H1 (cell line): ENCODE results near the gene ATP5ME. TPM values are rescaled to one million over a fixed set of nuclear protein-coding genes. Genes with fewer than 3 reads are reported as not detected.

ENCODE experiments used
- BRCA1 ChIP-seq: IDR thresholded peaks from 2 replicates; pipeline ENCODE4 v1.6.1; 2012; ENCODE audit warnings: low read depth, low read length, improper control_type of control experiment
- CHD2 ChIP-seq: IDR thresholded peaks from 2 replicates; pipeline ENCODE4 v1.6.1; 2012; ENCODE audit warnings: low read length, improper control_type of control experiment
- NRF1 ChIP-seq: IDR thresholded peaks from 2 replicates; pipeline ENCODE4 v1.6.1; 2011; ENCODE audit warnings: mild to moderate bottlenecking, low read depth, low read length, improper control_type of control experiment
- RFX5 ChIP-seq: IDR thresholded peaks from 2 replicates; pipeline ENCODE4 v1.6.1; 2011; ENCODE audit warnings: low read depth, low read length, improper control_type of control experiment, borderline replicate concordance
- SP2 ChIP-seq: IDR thresholded peaks from 2 replicates; pipeline ENCODE4 v1.6.1; 2012; ENCODE audit warnings: mild to moderate bottlenecking, low read length, inconsistent platforms
- TBP ChIP-seq: IDR thresholded peaks from 2 replicates; pipeline ENCODE4 v1.6.1; 2011; ENCODE audit warnings: low read depth, low read length, improper control_type of control experiment
- polyA plus RNA-seq, 7 experiments: library from polyadenylated mRNA; depleted of rRNA in 3 of 7; stranded (reverse) in 5 of 7; unstranded in 2 of 7; fragments of >200 nt in 5 of 7; fragments of 200-250 nt in 2 of 7; gene quantifications; 1 replicate in 5 of 7; 2 replicates in 1 of 7; 4 replicates in 1 of 7; pipeline versions ENCODE4 v1.2.1 to v1.2.3, GENCODE V29; 2011 to 2013; ENCODE audit warnings: missing spikeins in 2 of 7, mixed read lengths in 2 of 7
- total RNA-seq: library from RNA; stranded (reverse); fragmentation: NEBNext Ultra II Directional; extraction: Animal tissue kit (Norgen Biotek cat#: 25700); gene quantifications from 2 replicates; pipeline ENCODE4 v1.2.1, GENCODE V29; 2021

ATP5ME gene
- total and polyA plus RNA-seq, 2 of the 8 experiments (the other 6 are each of a cell fraction or from before 2014, with no cell fraction given) = 375 to 450 TPM

DNA sequence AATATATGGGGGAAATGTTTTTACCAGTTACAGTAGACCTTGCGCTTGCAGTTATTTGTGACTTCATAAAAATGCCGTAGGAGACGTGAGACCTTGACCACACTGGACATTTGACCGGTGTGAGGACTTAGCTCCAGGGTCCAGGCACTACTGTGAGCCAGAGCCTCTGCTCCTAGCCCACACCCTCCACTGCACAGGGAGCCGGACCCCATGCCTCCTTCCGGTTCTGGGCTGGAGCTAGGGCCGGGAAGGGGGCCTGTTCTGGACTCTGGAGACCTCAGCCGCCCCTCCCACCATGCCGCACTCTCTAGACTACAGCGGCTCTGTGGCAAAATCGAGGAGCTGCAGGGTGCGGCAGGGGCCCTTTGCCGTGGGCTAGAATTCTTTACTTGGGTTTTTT, 36.8 kb upstream of the ATP5ME start (continued):
- no peak for TF ChIP-seq CHD2
- TF ChIP-seq RFX5 = no peak
- TF ChIP-seq NRF1 = no peak
- no peak for TF ChIP-seq BRCA1
- TF ChIP-seq TBP = no peak
- TF ChIP-seq SP2 = no peak
